H9 (cell line): ENCODE data around the gene ITPRID2. TPM values are rescaled to one million over a fixed set of nuclear protein-coding genes. Genes with fewer than 3 reads are reported as not detected.

Experiments used
- DNase-seq: peaks from one replicate; pipeline ENCODE4 v3.0.0-alpha.2; 2017
- H2AFZ ChIP-seq: one replicate; pipeline ENCODE4 v1.6.1; 2013; ENCODE audit warnings: mild to moderate bottlenecking, low read length, control low read depth, moderate library complexity
- H2AK5ac ChIP-seq: 2 replicates; pipeline ENCODE4 v1.6.1; 2013; ENCODE audit warnings: low read length, control low read depth, mixed read lengths; ENCODE audit not compliant: insufficient read length
- H2BK120ac ChIP-seq: one replicate; pipeline ENCODE4 v1.6.1; 2013; ENCODE audit warnings: low read depth, mild to moderate bottlenecking, low read length, control low read depth, inconsistent platforms; ENCODE audit not compliant: poor library complexity, severe bottlenecking
- H2BK12ac ChIP-seq: 2 replicates; pipeline ENCODE4 v1.6.1; 2013; ENCODE audit warnings: low read length, control low read depth, mixed read lengths, low read depth; ENCODE audit not compliant: insufficient read length
- H2BK15ac ChIP-seq: 2 replicates; pipeline ENCODE4 v1.6.1; 2013; ENCODE audit warnings: low read depth, low read length, control low read depth
- H2BK20ac ChIP-seq: one replicate; pipeline ENCODE4 v1.6.1; 2013; ENCODE audit warnings: low read depth, mild to moderate bottlenecking, low read length, control low read depth, inconsistent platforms; ENCODE audit not compliant: poor library complexity, severe bottlenecking
- H2BK5ac ChIP-seq: 2 replicates; pipeline ENCODE4 v1.6.1; 2013; ENCODE audit warnings: low read length, control low read depth, mixed read lengths; ENCODE audit not compliant: insufficient read length
- H3K14ac ChIP-seq: 2 replicates; pipeline ENCODE4 v1.6.1; 2013; ENCODE audit warnings: low read length, control low read depth; ENCODE audit not compliant: insufficient read depth
- H3K18ac ChIP-seq: 2 replicates; pipeline ENCODE4 v1.6.1; 2013; ENCODE audit warnings: low read depth, mild to moderate bottlenecking, mixed read lengths, low read length, control low read depth; ENCODE audit not compliant: insufficient read length
- H3K23ac ChIP-seq: 2 replicates; pipeline ENCODE4 v1.6.1; 2013; ENCODE audit warnings: low read length, control low read depth, mixed read lengths, low read depth; ENCODE audit not compliant: insufficient read length
- H3K23me2 ChIP-seq: 2 replicates; pipeline ENCODE4 v1.6.1; 2013; ENCODE audit warnings: low read depth, mild to moderate bottlenecking, mixed read lengths, low read length, control low read depth; ENCODE audit not compliant: insufficient read length, poor library complexity, severe bottlenecking
- H3K27ac ChIP-seq: 2 replicates; pipeline ENCODE4 v1.5.1; 2013; ENCODE audit warnings: low read length, control low read depth, mixed read lengths, low read depth; ENCODE audit not compliant: insufficient read length
- H3K27me3 ChIP-seq: 2 replicates; pipeline ENCODE4 v1.6.1; 2013; ENCODE audit warnings: low read length, control low read depth, inconsistent platforms; ENCODE audit not compliant: insufficient read depth
- H3K4ac ChIP-seq: 2 replicates; pipeline ENCODE4 v1.6.1; 2013; ENCODE audit warnings: low read depth, mild to moderate bottlenecking, control low read depth, inconsistent platforms, low read length, moderate library complexity
- H3K4me1 ChIP-seq: 2 replicates; pipeline ENCODE4 v1.6.1; 2013; ENCODE audit warnings: low read length, control low read depth, inconsistent platforms; ENCODE audit not compliant: insufficient read depth
- H3K4me2 ChIP-seq: 2 replicates; pipeline ENCODE4 v1.6.1; 2013; ENCODE audit warnings: low read length, control low read depth, mixed read lengths; ENCODE audit not compliant: insufficient read length, insufficient read depth
- H3K56ac ChIP-seq: 2 replicates; pipeline ENCODE4 v1.6.1; 2013; ENCODE audit warnings: low read depth, mild to moderate bottlenecking, mixed read lengths, low read length, control low read depth; ENCODE audit not compliant: insufficient read length
- H3K79me1 ChIP-seq: 2 replicates; pipeline ENCODE4 v1.6.1; 2013; ENCODE audit warnings: low read depth, mild to moderate bottlenecking, moderate library complexity, low read length, control low read depth, inconsistent platforms; ENCODE audit not compliant: insufficient read depth, poor library complexity, severe bottlenecking
- H3K79me2 ChIP-seq: 2 replicates; pipeline ENCODE4 v1.6.1; 2013; ENCODE audit warnings: low read length, control low read depth, inconsistent platforms; ENCODE audit not compliant: insufficient read depth
- H3K9ac ChIP-seq: 2 replicates; pipeline ENCODE4 v1.6.1; 2013; ENCODE audit warnings: low read length, control low read depth, mixed read lengths; ENCODE audit not compliant: insufficient read length; ENCODE audit errors: extremely low read depth
- H3K9me3 ChIP-seq: one replicate; pipeline ENCODE4 v1.6.1; 2013; ENCODE audit warnings: low read depth, low read length, inconsistent platforms; ENCODE audit not compliant: control insufficient read depth
- H3T11ph ChIP-seq: one replicate; pipeline ENCODE4 v1.6.1; 2013; ENCODE audit warnings: mild to moderate bottlenecking, low read length, control low read depth, inconsistent platforms
- H4K20me1 ChIP-seq: one replicate; pipeline ENCODE4 v1.6.1; 2013; ENCODE audit not compliant: control insufficient read depth, insufficient read length, insufficient read depth
- H4K5ac ChIP-seq: 2 replicates; pipeline ENCODE4 v1.6.1; 2013; ENCODE audit warnings: low read depth, mild to moderate bottlenecking, mixed read lengths, low read length, control low read depth; ENCODE audit not compliant: insufficient read length
- H4K8ac ChIP-seq: replicated peaks from 2 replicates; pipeline ENCODE4 v1.6.1; 2013; ENCODE audit warnings: low read length, control low read depth, mixed read lengths, low read depth; ENCODE audit not compliant: insufficient read length
- H4K91ac ChIP-seq: 2 replicates; pipeline ENCODE4 v1.6.1; 2013; ENCODE audit warnings: low read depth, mild to moderate bottlenecking, moderate library complexity, mixed read lengths, low read length, control low read depth; ENCODE audit not compliant: insufficient read length
- H3K27ac Mint-ChIP-seq, 3 experiments: 2 replicates in 2 of 3; 3 replicates in 1 of 3; pipeline ENCODE4 v1.8.0; 2020 to 2021; ENCODE audit warnings: mixed read lengths in 3 of 3, mild to moderate bottlenecking in 1 of 3, moderate library complexity in 1 of 3
- H3K27me3 Mint-ChIP-seq: 2 replicates; pipeline ENCODE4 v1.8.0; 2021; ENCODE audit warnings: low read depth, mild to moderate bottlenecking, moderate library complexity, mixed read lengths
- H3K36me3 Mint-ChIP-seq, 3 experiments: 2 replicates in 2 of 3; 3 replicates in 1 of 3; pipeline ENCODE4 v1.8.0; 2020 to 2021; ENCODE audit warnings: low read depth in 3 of 3, mixed read lengths in 3 of 3; ENCODE audit not compliant: insufficient read depth in 1 of 3
- H3K4me1 Mint-ChIP-seq, 2 experiments: 2 replicates each; pipeline ENCODE4 v1.8.0; 2020; ENCODE audit warnings: mixed read lengths in 2 of 2
- H3K4me3 Mint-ChIP-seq, 2 experiments: 2 replicates in 1 of 2; 3 replicates in 1 of 2; pipeline ENCODE4 v1.8.0; 2020 to 2021; ENCODE audit warnings: mild to moderate bottlenecking in 2 of 2, mixed read lengths in 2 of 2, moderate library complexity in 1 of 2
- H3K9me3 Mint-ChIP-seq, 2 experiments: 2 replicates in 1 of 2; 3 replicates in 1 of 2; pipeline ENCODE4 v1.8.0; 2020; ENCODE audit warnings: mild to moderate bottlenecking in 2 of 2, mixed read lengths in 2 of 2, moderate library complexity in 1 of 2
- WGBS: extraction: QIAGEN DNeasy Blood & Tissue Kit; methylation state at CpG from one replicate; pipeline ENCODE4 v1.1.7; 2013; ENCODE audit warnings: missing lambda C conversion rate, low lambda C conversion rate, mixed read lengths; ENCODE audit not compliant: insufficient read length; ENCODE audit errors: extremely low coverage; 5-methylcytosine and 5-hydroxymethylcytosine counted together
- total RNA-seq: library from RNA; stranded (reverse); gene quantifications from 2 replicates; pipeline ENCODE4 v1.2.1, GENCODE V29; 2021
- TF ChIP-seq, protein P1 (sequence below): fragments of 200-600 bp; sonication (generic); conservative IDR thresholded peaks from 3 replicates; pipeline ENCODE4 v1.8.0; 2021; ENCODE audit warnings: antibody characterized with exemption, mild to moderate bottlenecking

ITPRID2 gene
- total RNA-seq, 1 experiment from 2014 or later, result 12.0 TPM

- no peak for DNase-seq
- no peak overlapping the region for H4K8ac ChIP-seq
- H2BK20ac ChIP-seq, result no peak overlapping the region
- H3K79me2 ChIP-seq, result no peaks in the 10 kb centered on the region
- H3K9me3 ChIP-seq, result no peaks in the 10 kb centered on the region
- no peak overlapping the region for H3K56ac ChIP-seq
- no CpG with 5 or more reads among the region's 2 CpGs for WGBS
- H3K4me3 Mint-ChIP-seq, result no peak overlapping the region
- no peaks in the 10 kb centered on the region for H3K36me3 Mint-ChIP-seq
- H3K27ac Mint-ChIP-seq, result no peak overlapping the region
- no peak overlapping the region for H2BK5ac ChIP-seq
- H3K4ac ChIP-seq, result no peak overlapping the region
- no peak overlapping the region for H4K91ac ChIP-seq
- no peaks in the 10 kb centered on the region for H3K27me3 ChIP-seq
- no peaks in the 10 kb centered on the region for H3K4me1 ChIP-seq
- no peaks in the 10 kb centered on the region for H4K20me1 ChIP-seq
- H3T11ph ChIP-seq, result no peak overlapping the region
- TF ChIP-seq, protein P1, sequence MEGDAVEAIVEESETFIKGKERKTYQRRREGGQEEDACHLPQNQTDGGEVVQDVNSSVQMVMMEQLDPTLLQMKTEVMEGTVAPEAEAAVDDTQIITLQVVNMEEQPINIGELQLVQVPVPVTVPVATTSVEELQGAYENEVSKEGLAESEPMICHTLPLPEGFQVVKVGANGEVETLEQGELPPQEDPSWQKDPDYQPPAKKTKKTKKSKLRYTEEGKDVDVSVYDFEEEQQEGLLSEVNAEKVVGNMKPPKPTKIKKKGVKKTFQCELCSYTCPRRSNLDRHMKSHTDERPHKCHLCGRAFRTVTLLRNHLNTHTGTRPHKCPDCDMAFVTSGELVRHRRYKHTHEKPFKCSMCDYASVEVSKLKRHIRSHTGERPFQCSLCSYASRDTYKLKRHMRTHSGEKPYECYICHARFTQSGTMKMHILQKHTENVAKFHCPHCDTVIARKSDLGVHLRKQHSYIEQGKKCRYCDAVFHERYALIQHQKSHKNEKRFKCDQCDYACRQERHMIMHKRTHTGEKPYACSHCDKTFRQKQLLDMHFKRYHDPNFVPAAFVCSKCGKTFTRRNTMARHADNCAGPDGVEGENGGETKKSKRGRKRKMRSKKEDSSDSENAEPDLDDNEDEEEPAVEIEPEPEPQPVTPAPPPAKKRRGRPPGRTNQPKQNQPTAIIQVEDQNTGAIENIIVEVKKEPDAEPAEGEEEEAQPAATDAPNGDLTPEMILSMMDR, result no peak
- H2AK5ac ChIP-seq, result no peak overlapping the region
- H3K4me1 Mint-ChIP-seq, result peaks cover 5% of the 10 kb centered on the region in 2 experiments; a peak in 3 of 4 replicates
- no peak overlapping the region for H3K9ac ChIP-seq
- no peaks in the 10 kb centered on the region for H3K27me3 Mint-ChIP-seq
- H3K4me2 ChIP-seq, result no peak overlapping the region
- H3K79me1 ChIP-seq, result no peaks in the 10 kb centered on the region
- no peak overlapping the region for H2BK15ac ChIP-seq
- H3K23me2 ChIP-seq, result no peaks in the 10 kb centered on the region
- no peak overlapping the region for H2AFZ ChIP-seq
- H3K23ac ChIP-seq, result no peak overlapping the region
- H3K27ac ChIP-seq, result no peak overlapping the region
- H3K9me3 Mint-ChIP-seq, result no peaks in the 10 kb centered on the region
- H2BK12ac ChIP-seq, result no peak overlapping the region
- H2BK120ac ChIP-seq, result no peak overlapping the region
- no peak overlapping the region for H3K18ac ChIP-seq
- H4K5ac ChIP-seq, result no peak overlapping the region
- no peak overlapping the region for H3K14ac ChIP-seq
Observed at GRCh38 chr2:181877181-181877664, 14.3 kb upstream of the ITPRID2 start.
